ENCODE data around the gene PIGR.

GRCh38 chr1:206958144-206958543 lies 11.9 kb upstream of the PIGR start:
- TF ChIP-seq CTCF (IDR thresholded peaks at IDR 0.05; ENCODE audit: low read depth, low read length) (no peak), EZH2phosphoT487 (IDR thresholded peaks at IDR 0.05; ENCODE audit: low read depth) (no peak)
